HG02798 (cell line): ENCODE data around the gene C9orf78.
"Not testable (repeated sequence)": the region's sequence is repeated elsewhere in the genome, so short reads cannot be mapped to it uniquely, and the experiment has no call there.

Experiments used
- ATAC-seq: cut with Tn5 transposase; IDR thresholded peaks from one replicate; pipeline ENCODE4 v1.9.1; 2021; ENCODE audit warnings: mild to moderate bottlenecking; ENCODE audit not compliant: unreplicated experiment, poor library complexity

C9orf78 gene

GRCh38 chr9:129814432-129815223 lies 20.4 kb downstream of the C9orf78 start:
- ATAC-seq = no peak

GRCh38 chr9:129813661-129814060 lies 21.4 kb downstream of the C9orf78 start:
- ATAC-seq = no peak

GRCh38 chr9:129812385-129812784 lies 22.7 kb downstream of the C9orf78 start:
- ATAC-seq = no peak

GRCh38 chr9:129811967-129812363 lies 23.1 kb downstream of the C9orf78 start:
- no peak for ATAC-seq

GRCh38 chr9:129810788-129811187 lies 24.3 kb downstream of the C9orf78 start:
- no peak for ATAC-seq

GRCh38 chr9:129810116-129810515 lies 25.0 kb downstream of the C9orf78 start:
- no peak for ATAC-seq

- ATAC-seq = no peak
These were observed 25.7 kb downstream of the C9orf78 start for GRCh38 chr9:129809346-129809745.

- no peak for ATAC-seq
These were observed 29.0 kb downstream of the C9orf78 start for GRCh38 chr9:129806061-129806460.

GRCh38 chr9:129803676-129804060 lies 31.4 kb downstream of the C9orf78 start:
- ATAC-seq = peak; percentile 1

GRCh38 chr9:129802833-129803675 lies 32.0 kb downstream of the C9orf78 start, which contains the start of gene TOR1B:
TSS of gene TOR1B (plus strand) at chr9:129803184. CDS start at chr9:129803213, 29 bp downstream.
- peak; percentile 94 for ATAC-seq

GRCh38 chr9:129801504-129801903 lies 33.6 kb downstream of the C9orf78 start:
- no peak for ATAC-seq

GRCh38 chr9:129798973-129799372 lies 36.1 kb downstream of the C9orf78 start:
- no peak for ATAC-seq

GRCh38 chr9:129796029-129796428 lies 39.0 kb downstream of the C9orf78 start:
- ATAC-seq = not testable (repeated sequence)

- ATAC-seq = no peak
These were observed 40.5 kb downstream of the C9orf78 start for GRCh38 chr9:129794549-129794948.

GRCh38 chr9:129786481-129786880 lies 48.6 kb downstream of the C9orf78 start:
- ATAC-seq = no peak

GRCh38 chr9:129785866-129786265 lies 49.2 kb downstream of the C9orf78 start:
- ATAC-seq = no peak

- not testable (repeated sequence) for ATAC-seq
These were observed 50.1 kb downstream of the C9orf78 start for GRCh38 chr9:129784970-129785369.

GRCh38 chr9:129783516-129784361 lies 51.3 kb downstream of the C9orf78 start:
- no peak for ATAC-seq

GRCh38 chr9:129781981-129782380 lies 53.1 kb downstream of the C9orf78 start:
- no peak for ATAC-seq

GRCh38 chr9:129781131-129781530 lies 53.9 kb downstream of the C9orf78 start:
- no peak for ATAC-seq
